ENCODE measurements around the gene MGLL. TPM values are rescaled to one million over a fixed set of nuclear protein-coding genes. Genes with fewer than 3 reads are reported as not detected.
A peak's percentile ranks its signal among the peaks of the same experiment; 100 is the strongest.

MGLL gene
- total RNA-seq, 1 donor from 2014 or later, result 9.4 TPM

DNA sequence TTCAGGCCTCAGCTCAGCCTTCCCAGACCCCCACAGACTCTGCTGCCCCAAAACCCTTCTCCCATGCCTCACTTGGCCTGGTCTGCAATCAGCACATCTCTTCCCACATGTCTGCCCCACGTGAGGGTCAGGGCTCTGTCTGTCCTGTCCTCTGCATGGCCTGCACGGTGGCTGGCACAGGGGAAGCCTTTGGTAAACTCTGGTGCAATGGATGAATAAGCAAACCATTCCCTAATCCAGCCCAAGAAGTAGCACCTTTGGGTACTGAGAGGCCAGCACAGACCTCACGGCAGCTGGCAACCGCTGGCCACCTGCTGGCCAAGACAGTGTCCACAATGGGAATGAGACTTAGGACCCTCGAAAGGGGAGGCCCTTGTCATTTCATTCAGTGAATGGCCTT lies 121.9 kb downstream of the MGLL start:
- Mint-ChIP-seq H3K27me3 (no peaks in the 10 kb centered on the region), H3K4me1 (ENCODE audit: unreplicated experiment) (peaks cover 8% of the 10 kb centered on the region), H3K4me3 (no peak overlapping the region), H3K9me3 (no peaks in the 10 kb centered on the region), H3K36me3 (no peaks in the 10 kb centered on the region), H3K27ac (no peak overlapping the region)
- TF ChIP-seq CTCF (conservative IDR thresholded peaks at IDR 0.05), result peak; percentile 34
- no peak for DNase-seq (ENCODE audit: extremely low spot score, unreplicated experiment)

DNA sequence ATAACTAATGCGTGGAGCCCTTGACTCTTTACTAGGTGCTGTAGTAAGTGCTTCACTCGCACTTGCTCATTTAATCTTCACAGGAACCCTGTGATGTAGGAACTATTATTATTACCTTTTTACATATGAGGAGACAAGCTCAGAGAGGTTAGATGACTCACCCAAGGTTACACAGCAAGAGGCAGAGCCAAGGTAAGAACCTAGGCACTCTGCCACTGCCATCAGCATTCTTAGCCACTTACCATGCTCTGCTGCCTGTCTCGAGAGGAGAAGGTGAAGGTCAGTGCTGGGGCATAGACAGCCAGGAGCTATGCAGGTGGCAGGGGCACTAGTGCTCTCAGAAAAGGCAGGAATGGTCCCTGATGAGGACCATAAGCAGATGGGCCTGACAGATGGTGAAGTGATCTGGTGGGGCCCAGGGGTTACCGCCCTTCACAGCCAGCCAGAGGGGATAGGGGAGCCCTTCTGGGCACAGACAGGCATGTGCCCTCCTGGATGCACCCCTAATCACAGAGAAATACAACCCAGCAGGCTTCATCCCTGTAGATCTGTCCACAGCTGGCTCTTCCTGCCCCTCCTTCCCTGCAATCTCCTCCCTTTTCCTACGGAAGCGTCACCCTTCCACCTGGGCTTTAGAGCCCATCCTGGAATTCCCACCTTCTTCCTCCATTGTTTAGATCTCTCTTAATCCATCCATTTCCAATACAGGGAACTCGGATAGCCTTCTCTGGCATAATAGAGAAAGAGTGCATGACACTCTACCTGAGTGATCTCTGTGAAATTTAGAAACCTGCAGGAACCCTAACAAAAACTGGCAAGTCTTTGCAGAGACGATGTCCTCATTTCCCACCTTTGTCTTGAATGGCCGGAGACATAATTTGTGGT lies 122.7 kb downstream of the MGLL start:
- Mint-ChIP-seq H3K27me3 (no peaks in the 10 kb centered on the region), H3K9me3 (no peaks in the 10 kb centered on the region), H3K4me1 (ENCODE audit: unreplicated experiment) (peaks cover 8% of the 10 kb centered on the region), H3K36me3 (no peaks in the 10 kb centered on the region), H3K4me3 (no peak overlapping the region), H3K27ac (peak overlapping the region; percentile 10)
- TF ChIP-seq CTCF (conservative IDR thresholded peaks at IDR 0.05), result no peak
- no peak for DNase-seq (ENCODE audit: extremely low spot score, unreplicated experiment)

GRCh38 chr3:127698691-127699415 lies 123.5 kb downstream of the MGLL start:
- Mint-ChIP-seq H3K36me3 (no peaks in the 10 kb centered on the region), H3K27me3 (no peaks in the 10 kb centered on the region), H3K4me1 (ENCODE audit: unreplicated experiment) (peaks cover 8% of the 10 kb centered on the region), H3K27ac (no peak overlapping the region), H3K4me3 (no peak overlapping the region), H3K9me3 (no peaks in the 10 kb centered on the region)
- no peak for DNase-seq (ENCODE audit: extremely low spot score, unreplicated experiment)
- TF ChIP-seq CTCF (conservative IDR thresholded peaks at IDR 0.05), result no peak

- Mint-ChIP-seq H3K27me3 (no peaks in the 10 kb centered on the region), H3K4me1 (ENCODE audit: unreplicated experiment) (peaks cover 8% of the 10 kb centered on the region), H3K27ac (no peak overlapping the region), H3K9me3 (no peaks in the 10 kb centered on the region), H3K4me3 (no peak overlapping the region), H3K36me3 (no peaks in the 10 kb centered on the region)
- TF ChIP-seq CTCF (conservative IDR thresholded peaks at IDR 0.05), result no peak
- no peak for DNase-seq (ENCODE audit: extremely low spot score, unreplicated experiment)
Observed at GRCh38 chr3:127698286-127698685, 124.0 kb downstream of the MGLL start.

DNA sequence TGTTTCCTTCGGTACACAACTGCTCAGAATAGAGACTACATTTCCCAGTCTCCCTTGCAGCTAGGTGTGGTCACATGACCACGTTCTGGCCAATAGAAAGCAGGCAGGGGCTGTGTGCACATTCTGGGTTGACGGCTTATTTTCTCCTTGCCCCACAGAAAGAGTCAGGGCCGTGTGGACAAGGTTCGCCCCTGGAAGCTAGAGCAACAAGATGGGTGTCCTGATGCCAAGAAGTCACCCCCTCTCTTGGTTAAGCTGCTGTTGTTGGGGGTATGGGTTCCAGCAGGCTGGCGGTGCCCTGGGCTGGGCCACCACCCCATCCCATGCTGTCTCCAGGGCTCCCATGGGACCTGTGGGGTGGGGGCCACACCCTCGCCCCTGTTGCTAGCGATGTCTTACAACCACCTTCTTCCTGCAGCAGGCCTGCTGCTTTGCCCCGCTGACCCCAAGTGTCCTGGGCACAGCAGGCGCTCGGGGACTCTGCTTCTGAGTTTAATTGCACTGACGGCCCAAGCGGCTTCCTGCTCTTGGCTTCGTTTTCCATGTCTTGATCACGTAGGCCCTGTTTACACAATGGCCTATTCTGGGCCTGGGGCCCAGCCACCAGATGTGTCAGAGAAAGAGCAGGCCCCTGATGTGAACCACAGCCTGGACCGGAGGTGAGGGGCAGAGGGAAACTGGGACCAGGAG lies 124.6 kb downstream of the MGLL start:
- H3K4me3 Mint-ChIP-seq, result peak overlapping the region; percentile 28
- no peaks in the 10 kb centered on the region for H3K36me3 Mint-ChIP-seq
- H3K27me3 Mint-ChIP-seq, result no peaks in the 10 kb centered on the region
- H3K27ac Mint-ChIP-seq, result no peak overlapping the region
- TF ChIP-seq CTCF (conservative IDR thresholded peaks at IDR 0.05), result no peak
- DNase-seq (ENCODE audit: extremely low spot score, unreplicated experiment), result no peak
- H3K9me3 Mint-ChIP-seq, result no peaks in the 10 kb centered on the region
- peaks cover 8% of the 10 kb centered on the region for H3K4me1 Mint-ChIP-seq (ENCODE audit: unreplicated experiment)
